IMR-90 (cell line): ENCODE measurements around the gene ENTPD1. TPM values are rescaled to one million over a fixed set of nuclear protein-coding genes. Genes with fewer than 3 reads are reported as not detected.

Experiments
- ATAC-seq: fragments of 200-7000 bp; cut with Tn5 transposase; 2 replicates; pipeline ENCODE4 v1.9.1; 2020; ENCODE audit warnings: low read depth, mild to moderate bottlenecking, moderate library complexity
- BruUV-seq: library from RNA; stranded (reverse); fragments of 400-500 nt; replicated peaks from 2 replicates; lab custom pipeline; 2021; lab: Mats Ljungman, UMichigan
- CTCF ChIA-PET: fragments of 300-600 bp; formaldehyde crosslinking; extraction: SDS; loops from one replicate; lab custom pipeline; 2021; ENCODE audit warnings: antibody characterized with exemption; lab: Yijun Ruan, JAX
- POLR2A ChIA-PET: fragments of 300-600 bp; sonication (Branson Sonifier 250); formaldehyde crosslinking; loops from one replicate; lab custom pipeline; 2022; ENCODE audit warnings: antibody characterized with exemption; ENCODE audit not compliant: unreplicated experiment; lab: Charles Lee
- DNase-seq: peaks from one replicate; pipeline ENCODE4 v3.0.0; 2013
- H2AFZ ChIP-seq: replicated peaks from 2 replicates; pipeline ENCODE3; 2013; ENCODE audit warnings: low read length, mild to moderate bottlenecking; ENCODE audit not compliant: poor library complexity
- H2AK5ac ChIP-seq: 2 replicates; pipeline ENCODE4 v1.6.1; 2013; ENCODE audit warnings: low read depth, low read length, inconsistent platforms
- H2AK9ac ChIP-seq: replicated peaks from 2 replicates; pipeline ENCODE3; 2013; ENCODE audit warnings: mild to moderate bottlenecking, low read depth, low read length, moderate library complexity; ENCODE audit not compliant: poor library complexity
- H2BK120ac ChIP-seq: 2 replicates; pipeline ENCODE4 v1.6.1; 2013; ENCODE audit warnings: low read depth, low read length, inconsistent platforms
- H2BK15ac ChIP-seq: 3 replicates; pipeline ENCODE4 v1.6.1; 2013; ENCODE audit warnings: low read depth, low read length, inconsistent platforms
- H2BK20ac ChIP-seq: 2 replicates; pipeline ENCODE4 v1.6.1; 2013; ENCODE audit warnings: low read depth, mild to moderate bottlenecking, inconsistent platforms, low read length, moderate library complexity
- H2BK5ac ChIP-seq: 2 replicates; pipeline ENCODE4 v1.6.1; 2013; ENCODE audit warnings: mild to moderate bottlenecking, low read depth, low read length, inconsistent platforms; ENCODE audit not compliant: poor library complexity, severe bottlenecking
- H3K14ac ChIP-seq: replicated peaks from 2 replicates; pipeline ENCODE4 v1.6.1; 2013; ENCODE audit warnings: low read depth, low read length, inconsistent platforms
- H3K18ac ChIP-seq: 2 replicates; pipeline ENCODE4 v1.6.1; 2013; ENCODE audit warnings: low read depth, low read length, control low read depth
- H3K23ac ChIP-seq: 2 replicates; pipeline ENCODE4 v1.6.1; 2013; ENCODE audit warnings: low read depth, low read length, inconsistent platforms
- H3K27ac ChIP-seq: 2 replicates; pipeline ENCODE4 v1.5.1; 2013; ENCODE audit warnings: mild to moderate bottlenecking, control low read depth, low read length; ENCODE audit not compliant: insufficient read depth
- H3K27me3 ChIP-seq: 2 replicates; pipeline ENCODE4 v1.6.1; 2013; ENCODE audit warnings: low read length; ENCODE audit not compliant: control insufficient read depth, insufficient read depth
- H3K36me3 ChIP-seq: 2 replicates; pipeline ENCODE4 v1.6.1; 2013; ENCODE audit warnings: low read length, mixed read lengths; ENCODE audit not compliant: control insufficient read depth, insufficient read depth
- H3K4ac ChIP-seq: 2 replicates; pipeline ENCODE4 v1.6.1; 2013; ENCODE audit warnings: low read depth, low read length, inconsistent platforms
- H3K4me1 ChIP-seq: 2 replicates; pipeline ENCODE4 v1.6.1; 2013; ENCODE audit warnings: low read length, mixed read lengths; ENCODE audit not compliant: control insufficient read depth, insufficient read depth
- H3K4me2 ChIP-seq: 2 replicates; pipeline ENCODE4 v1.6.1; 2013; ENCODE audit warnings: low read depth, mild to moderate bottlenecking, control low read depth, low read length, moderate library complexity
- H3K4me3 ChIP-seq: 2 replicates; pipeline ENCODE4 v1.5.1; 2013; ENCODE audit warnings: low read depth, mild to moderate bottlenecking, control low read depth, low read length, moderate library complexity; ENCODE audit not compliant: insufficient read depth
- H3K56ac ChIP-seq: 2 replicates; pipeline ENCODE4 v1.6.1; 2013; ENCODE audit warnings: low read length, inconsistent platforms; ENCODE audit not compliant: insufficient read depth; ENCODE audit errors: extremely low read depth
- H3K79me1 ChIP-seq, 2 experiments: 2 replicates each; pipeline ENCODE4 v1.6.1; 2013; ENCODE audit warnings: low read length in 2 of 2, inconsistent platforms in 1 of 2, low read depth in 1 of 2
- H3K9ac ChIP-seq: 2 replicates; pipeline ENCODE4 v1.6.1; 2013; ENCODE audit warnings: low read depth, low read length, control low read depth
- H3K9me1 ChIP-seq: 2 replicates; pipeline ENCODE4 v1.6.1; 2013; ENCODE audit warnings: low read length, inconsistent platforms; ENCODE audit not compliant: insufficient read depth
- H3K9me3 ChIP-seq: 2 replicates; pipeline ENCODE4 v1.6.1; 2013; ENCODE audit warnings: low read length; ENCODE audit not compliant: control insufficient read depth, insufficient read depth
- H4K20me1 ChIP-seq: 2 replicates; pipeline ENCODE4 v1.6.1; 2013; ENCODE audit warnings: low read length, inconsistent platforms; ENCODE audit not compliant: insufficient read depth
- H4K5ac ChIP-seq: 2 replicates; pipeline ENCODE4 v1.6.1; 2013; ENCODE audit warnings: mild to moderate bottlenecking, low read depth, low read length, control low read depth
- H4K8ac ChIP-seq, 2 experiments: 2 replicates each; pipeline ENCODE4 v1.6.1; 2013; ENCODE audit warnings: low read depth in 2 of 2, low read length in 2 of 2, control low read depth in 1 of 2, inconsistent platforms in 1 of 2
- H4K91ac ChIP-seq: 2 replicates; pipeline ENCODE4 v1.6.1; 2013; ENCODE audit warnings: low read depth, low read length, inconsistent platforms; ENCODE audit not compliant: insufficient read depth
- POLR2A ChIP-seq: IDR thresholded peaks from 2 replicates; pipeline ENCODE4 v1.6.1; 2012; ENCODE audit warnings: mild to moderate bottlenecking, low read depth, low read length
- WGBS, 2 experiments: methylation state at CpG; one replicate each; pipeline versions ENCODE4 v1.1.5 to v1.1.7; 2013; ENCODE audit warnings: missing lambda C conversion rate in 2 of 2; ENCODE audit not compliant: insufficient read length in 1 of 2; ENCODE audit errors: extremely low coverage in 2 of 2; 5-methylcytosine and 5-hydroxymethylcytosine counted together
- dilution Hi-C: fragments of 300-500 bp; cut with HindIII; formaldehyde crosslinking; loops from one replicate; pipeline ENCODE4 v1.14.3; 2018; ENCODE audit warnings: low sequenced_read_pairs; ENCODE audit not compliant: unreplicated experiment
- in situ Hi-C: fragments of 300-500 bp; cut with MboI; formaldehyde crosslinking; loops from 3 replicates; pipeline ENCODE4 v1.14.3; 2019; ENCODE audit warnings: low sequenced_read_pairs, inconsistent platforms, mixed read lengths
- intact Hi-C: fragments of 100-400 bp; cut with micrococcal nuclease; formaldehyde crosslinking; loops from 2 replicates; pipeline ENCODE4 v1.10.0; 2022
- polyA plus RNA-seq, 3 experiments: library from polyadenylated mRNA; depleted of rRNA; stranded (reverse); fragments of >200 nt; gene quantifications; 2 replicates each; pipeline ENCODE4 v1.2.3, GENCODE V29; 2012; ENCODE audit warnings: low replicate concordance in 1 of 3
- total RNA-seq: library from RNA; depleted of rRNA; stranded (reverse); fragments of >200 nt; gene quantifications from 2 replicates; pipeline ENCODE4 v1.2.3, GENCODE V29; 2012
- TF ChIP-seq, protein P1 (sequence below): fragments of 150-350 bp; IDR thresholded peaks from 2 replicates; pipeline ENCODE4 v1.6.1; 2016; ENCODE audit warnings: low read depth, mild to moderate bottlenecking, low read length, moderate library complexity, borderline replicate concordance

Gene ENTPD1
- total and polyA plus RNA-seq, 2 of the 4 experiments (the other 2 are of a cell fraction) = under 0.01 TPM; not detected in 1

DNA sequence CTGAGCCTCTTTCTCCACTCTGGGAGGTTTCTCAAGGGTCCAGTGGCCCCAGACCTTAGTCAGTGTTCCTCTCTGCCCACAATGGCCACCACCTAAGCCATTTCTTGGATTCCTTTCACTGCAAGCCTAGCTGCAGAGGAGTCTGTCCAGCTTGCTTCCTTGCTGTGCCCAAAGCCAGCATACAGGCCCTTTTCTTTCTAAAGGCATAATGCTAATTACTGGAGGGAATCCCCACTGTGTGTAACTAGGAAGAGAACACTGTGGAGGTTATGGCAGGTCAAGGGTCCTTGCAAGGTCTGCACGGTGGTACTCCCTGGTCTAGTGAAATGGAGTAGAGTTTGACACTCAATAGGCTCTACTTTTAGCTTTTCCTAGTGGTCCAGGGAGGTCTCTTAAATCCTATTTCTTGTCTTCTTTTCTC, 81.4 kb downstream of the ENTPD1 start:
- no peak overlapping the region for H2AK5ac ChIP-seq
- H3K9me3 ChIP-seq = no peaks in the 10 kb centered on the region
- H3K14ac ChIP-seq = no peak overlapping the region
- no peak overlapping the region for H3K4ac ChIP-seq
- ATAC-seq (no peak), DNase-seq (no peak)
- no peak overlapping the region for H3K4me3 ChIP-seq
- H2BK15ac ChIP-seq = no peak overlapping the region
- H3K4me1 ChIP-seq = peaks cover 8% of the 10 kb centered on the region
- H2AFZ ChIP-seq = no peak overlapping the region
- no peak overlapping the region for H3K4me2 ChIP-seq
- no peaks in the 10 kb centered on the region for H4K20me1 ChIP-seq
- TF ChIP-seq, protein P1, sequence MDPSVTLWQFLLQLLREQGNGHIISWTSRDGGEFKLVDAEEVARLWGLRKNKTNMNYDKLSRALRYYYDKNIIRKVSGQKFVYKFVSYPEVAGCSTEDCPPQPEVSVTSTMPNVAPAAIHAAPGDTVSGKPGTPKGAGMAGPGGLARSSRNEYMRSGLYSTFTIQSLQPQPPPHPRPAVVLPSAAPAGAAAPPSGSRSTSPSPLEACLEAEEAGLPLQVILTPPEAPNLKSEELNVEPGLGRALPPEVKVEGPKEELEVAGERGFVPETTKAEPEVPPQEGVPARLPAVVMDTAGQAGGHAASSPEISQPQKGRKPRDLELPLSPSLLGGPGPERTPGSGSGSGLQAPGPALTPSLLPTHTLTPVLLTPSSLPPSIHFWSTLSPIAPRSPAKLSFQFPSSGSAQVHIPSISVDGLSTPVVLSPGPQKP = no peak
- TF ChIP-seq POLR2A = no peak
- no peak overlapping the region for H2AK9ac ChIP-seq
- in situ Hi-C loops = no loop called here
- no peak overlapping the region for H4K8ac ChIP-seq
- no CpG with 5 or more reads among the region's 1 CpG for WGBS, 2 experiments
- no peak overlapping the region for H4K91ac ChIP-seq
- no peak overlapping the region for H4K5ac ChIP-seq
- H3K9ac ChIP-seq = no peak overlapping the region
- H3K27me3 ChIP-seq = no peaks in the 10 kb centered on the region
- no peak overlapping the region; the same call in 1 of the 2 replicates for H3K18ac ChIP-seq
- dilution Hi-C loops = no loop called here
- no peak overlapping the region for H2BK20ac ChIP-seq
- POLR2A ChIA-PET = no interaction called here
- H3K36me3 ChIP-seq = no peaks in the 10 kb centered on the region
- no TSS peak for BruUV-seq
- H3K9me1 ChIP-seq = peaks cover 1% of the 10 kb centered on the region; the same call in 1 of the 2 replicates
- no peaks in the 10 kb centered on the region for H3K79me1 ChIP-seq
- H3K27ac ChIP-seq = no peak overlapping the region
- H3K23ac ChIP-seq = no peak overlapping the region
- no peak overlapping the region for H2BK120ac ChIP-seq
- intact Hi-C loops = no loop called here
- CTCF ChIA-PET = interaction anchor here (15.6 kb wide), 1 partner anchor 143 kb away, joined by 174 read pairs; the partner anchor contains the start of gene TCTN3
- H3K56ac ChIP-seq = no peak overlapping the region
- H2BK5ac ChIP-seq = no peak overlapping the region
